GM21390 (cell line): ENCODE data around the gene OR7G2.
"Not testable (repeated sequence)": the region's sequence is repeated elsewhere in the genome, so short reads cannot be mapped to it uniquely, and the experiment has no call there.

Experiments
- ATAC-seq: cut with Tn5 transposase; IDR thresholded peaks from one replicate; pipeline ENCODE4 v1.9.1; 2021; ENCODE audit not compliant: unreplicated experiment

Gene OR7G2

GRCh38 chr19:9075064-9075949, 32.0 kb downstream of the OR7G2 start:
- no peak for ATAC-seq

GRCh38 chr19:9073806-9074205, 33.5 kb downstream of the OR7G2 start:
- no peak for ATAC-seq

GRCh38 chr19:9071720-9072119, 35.6 kb downstream of the OR7G2 start:
- ATAC-seq = not testable (repeated sequence)

- ATAC-seq = no peak
Measured at GRCh38 chr19:9070066-9070465, 37.2 kb downstream of the OR7G2 start.

GRCh38 chr19:9065457-9066014, 41.7 kb downstream of the OR7G2 start:
- no peak for ATAC-seq

GRCh38 chr19:9061879-9062278, 45.4 kb downstream of the OR7G2 start:
- ATAC-seq = no peak

- no peak for ATAC-seq
Measured at GRCh38 chr19:9060564-9061340, 46.5 kb downstream of the OR7G2 start.

GRCh38 chr19:9058905-9059667, 48.2 kb downstream of the OR7G2 start:
- no peak for ATAC-seq

GRCh38 chr19:9057505-9058258, 49.6 kb downstream of the OR7G2 start:
- ATAC-seq = no peak

GRCh38 chr19:9056131-9056530, 51.1 kb downstream of the OR7G2 start:
- ATAC-seq = not testable (repeated sequence)

- no peak for ATAC-seq
Measured at GRCh38 chr19:9054765-9055164, 52.5 kb downstream of the OR7G2 start.

GRCh38 chr19:9054207-9054606, 53.1 kb downstream of the OR7G2 start:
- no peak for ATAC-seq

- ATAC-seq = not testable (repeated sequence)
Measured at GRCh38 chr19:9053674-9054073, 53.6 kb downstream of the OR7G2 start.

GRCh38 chr19:9052894-9053293, 54.4 kb downstream of the OR7G2 start:
- ATAC-seq = no peak
